ENCODE results near the gene UQCC5. TPM values are rescaled to one million over a fixed set of nuclear protein-coding genes. Genes with fewer than 3 reads are reported as not detected.

Gene UQCC5
- polyA plus RNA-seq, 1 donor (not counting 4 experiments of a cell fraction or from before 2014, with no cell fraction given) = 20.0 TPM

- dilution Hi-C loops (cut with MboI; ENCODE audit: extremely low pct_ligation_motif_present, low sequenced_read_pairs) = no loop called here
Observed at GRCh38 chr3:52512727-52513126, 23.7 kb upstream of the UQCC5 start.

GRCh38 chr3:52513281-52513680 is 23.1 kb upstream of the UQCC5 start:
- H3K27me3 ChIP-seq (ENCODE audit: control insufficient read depth, extremely low read depth, insufficient read depth, low read length) = peaks cover 13% of the 10 kb centered on the region
- H3K9me3 ChIP-seq (ENCODE audit: control insufficient read depth, low read depth, low read length) = no peaks in the 10 kb centered on the region
- H3K27ac ChIP-seq (ENCODE audit: control insufficient read depth, insufficient read depth, low read length) = no peak overlapping the region
- H3K36me3 ChIP-seq (ENCODE audit: control insufficient read depth in 2 of 2, extremely low read depth in 1 of 2, insufficient read depth in 2 of 2, low read length in 2 of 2) = no peaks in the 10 kb centered on the region
- H3K9me1 ChIP-seq (ENCODE audit: control insufficient read depth, extremely low read depth, insufficient read depth, low read length) = no peaks in the 10 kb centered on the region
- no peaks in the 10 kb centered on the region for H3K4me1 ChIP-seq (ENCODE audit: control insufficient read depth, extremely low read depth, insufficient read depth, low read length)
- no peak overlapping the region for H3K4me3 ChIP-seq (ENCODE audit: control insufficient read depth in 2 of 3, extremely low read depth in 1 of 3, insufficient read depth in 2 of 3, low read depth in 1 of 3, low read length in 3 of 3)
- dilution Hi-C loops (cut with MboI; ENCODE audit: extremely low pct_ligation_motif_present, low sequenced_read_pairs) = no loop called here
- DNase-seq (ENCODE audit: low read depth, low spot score) (no peak), FAIRE-seq (no peak)
- no peaks in the 10 kb centered on the region for H4K20me1 ChIP-seq (ENCODE audit: control insufficient read depth, extremely low read depth, insufficient read depth, low read length)
- no peak overlapping the region for H2AFZ ChIP-seq (ENCODE audit: control insufficient read depth, low read length)
- TF ChIP-seq EZH2 (IDR thresholded peaks at IDR 0.05; ENCODE audit: low read length) (no peak), CTCF (optimal IDR thresholded peaks at IDR 0.05 in 1 of 3, IDR thresholded peaks at IDR 0.05 in 1 of 3, conservative IDR thresholded peaks at IDR 0.05 in 1 of 3; ENCODE audit: extremely low read depth in 1 of 3, insufficient read depth in 2 of 3, low read length in 3 of 3) (no peak)
- no peaks in the 10 kb centered on the region for H3K79me2 ChIP-seq (ENCODE audit: control insufficient read depth, insufficient read depth, low read length)
- no peak overlapping the region for H3K4me2 ChIP-seq (ENCODE audit: control insufficient read depth, extremely low read depth, insufficient read depth, low read depth, low read length)
- H3K9ac ChIP-seq (ENCODE audit: control insufficient read depth, extremely low read depth, insufficient read depth, low read length) = no peak overlapping the region

More at GRCh38 chr3:52512727-52513126, 23.7 kb upstream of the UQCC5 start:
- no peak overlapping the region for H2AFZ ChIP-seq (ENCODE audit: control insufficient read depth, low read length)
- H3K4me3 ChIP-seq (ENCODE audit: control insufficient read depth in 2 of 3, extremely low read depth in 1 of 3, insufficient read depth in 2 of 3, low read depth in 1 of 3, low read length in 3 of 3) = no peak overlapping the region
- no peaks in the 10 kb centered on the region for H3K4me1 ChIP-seq (ENCODE audit: control insufficient read depth, extremely low read depth, insufficient read depth, low read length)
- no peak for FAIRE-seq
- H3K4me2 ChIP-seq (ENCODE audit: control insufficient read depth, extremely low read depth, insufficient read depth, low read depth, low read length) = no peak overlapping the region
- DNase-seq (ENCODE audit: low read depth, low spot score) = no peak
- peaks cover 10% of the 10 kb centered on the region for H3K27me3 ChIP-seq (ENCODE audit: control insufficient read depth, extremely low read depth, insufficient read depth, low read length)
- H3K36me3 ChIP-seq (ENCODE audit: control insufficient read depth in 2 of 2, extremely low read depth in 1 of 2, insufficient read depth in 2 of 2, low read length in 2 of 2) = no peaks in the 10 kb centered on the region
- H3K9me3 ChIP-seq (ENCODE audit: control insufficient read depth, low read depth, low read length) = no peaks in the 10 kb centered on the region
- H4K20me1 ChIP-seq (ENCODE audit: control insufficient read depth, extremely low read depth, insufficient read depth, low read length) = no peaks in the 10 kb centered on the region
- TF ChIP-seq EZH2 (IDR thresholded peaks at IDR 0.05; ENCODE audit: low read length) (no peak), CTCF (optimal IDR thresholded peaks at IDR 0.05 in 1 of 3, IDR thresholded peaks at IDR 0.05 in 1 of 3, conservative IDR thresholded peaks at IDR 0.05 in 1 of 3; ENCODE audit: extremely low read depth in 1 of 3, insufficient read depth in 2 of 3, low read length in 3 of 3) (no peak)
- no peak overlapping the region for H3K9ac ChIP-seq (ENCODE audit: control insufficient read depth, extremely low read depth, insufficient read depth, low read length)
- no peaks in the 10 kb centered on the region for H3K79me2 ChIP-seq (ENCODE audit: control insufficient read depth, insufficient read depth, low read length)
- H3K9me1 ChIP-seq (ENCODE audit: control insufficient read depth, extremely low read depth, insufficient read depth, low read length) = no peaks in the 10 kb centered on the region
- H3K27ac ChIP-seq (ENCODE audit: control insufficient read depth, insufficient read depth, low read length) = no peak overlapping the region
